Tracheal epithelial cell (primary cell): ENCODE data around the gene TAF1L. TPM values are rescaled to one million over a fixed set of nuclear protein-coding genes. Genes with fewer than 3 reads are reported as not detected.

Experiments used
- total RNA-seq: library from RNA; depleted of rRNA; stranded (reverse); fragments of >200 nt; gene quantifications from 2 replicates; pipeline ENCODE4 v1.2.1, GENCODE V29; 2014

TAF1L gene, protein sequence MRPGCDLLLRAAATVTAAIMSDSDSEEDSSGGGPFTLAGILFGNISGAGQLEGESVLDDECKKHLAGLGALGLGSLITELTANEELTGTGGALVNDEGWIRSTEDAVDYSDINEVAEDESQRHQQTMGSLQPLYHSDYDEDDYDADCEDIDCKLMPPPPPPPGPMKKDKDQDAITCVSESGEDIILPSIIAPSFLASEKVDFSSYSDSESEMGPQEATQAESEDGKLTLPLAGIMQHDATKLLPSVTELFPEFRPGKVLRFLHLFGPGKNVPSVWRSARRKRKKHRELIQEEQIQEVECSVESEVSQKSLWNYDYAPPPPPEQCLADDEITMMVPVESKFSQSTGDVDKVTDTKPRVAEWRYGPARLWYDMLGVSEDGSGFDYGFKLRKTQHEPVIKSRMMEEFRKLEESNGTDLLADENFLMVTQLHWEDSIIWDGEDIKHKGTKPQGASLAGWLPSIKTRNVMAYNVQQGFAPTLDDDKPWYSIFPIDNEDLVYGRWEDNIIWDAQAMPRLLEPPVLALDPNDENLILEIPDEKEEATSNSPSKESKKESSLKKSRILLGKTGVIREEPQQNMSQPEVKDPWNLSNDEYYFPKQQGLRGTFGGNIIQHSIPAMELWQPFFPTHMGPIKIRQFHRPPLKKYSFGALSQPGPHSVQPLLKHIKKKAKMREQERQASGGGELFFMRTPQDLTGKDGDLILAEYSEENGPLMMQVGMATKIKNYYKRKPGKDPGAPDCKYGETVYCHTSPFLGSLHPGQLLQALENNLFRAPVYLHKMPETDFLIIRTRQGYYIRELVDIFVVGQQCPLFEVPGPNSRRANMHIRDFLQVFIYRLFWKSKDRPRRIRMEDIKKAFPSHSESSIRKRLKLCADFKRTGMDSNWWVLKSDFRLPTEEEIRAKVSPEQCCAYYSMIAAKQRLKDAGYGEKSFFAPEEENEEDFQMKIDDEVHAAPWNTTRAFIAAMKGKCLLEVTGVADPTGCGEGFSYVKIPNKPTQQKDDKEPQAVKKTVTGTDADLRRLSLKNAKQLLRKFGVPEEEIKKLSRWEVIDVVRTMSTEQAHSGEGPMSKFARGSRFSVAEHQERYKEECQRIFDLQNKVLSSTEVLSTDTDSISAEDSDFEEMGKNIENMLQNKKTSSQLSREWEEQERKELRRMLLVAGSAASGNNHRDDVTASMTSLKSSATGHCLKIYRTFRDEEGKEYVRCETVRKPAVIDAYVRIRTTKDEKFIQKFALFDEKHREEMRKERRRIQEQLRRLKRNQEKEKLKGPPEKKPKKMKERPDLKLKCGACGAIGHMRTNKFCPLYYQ (N-terminal part only)
- under 0.01 TPM in 2 replicates for total RNA-seq

GRCh38 chr9:32635362-32635761 is at the start of gene TAF1L:
TSS of gene TAF1L (minus strand) at chr9:32635669. CDS start at chr9:32635579, 90 bp downstream.

Other genes with a start within 250 kb of the TAF1L start
- gene RIGI, start 109.5 kb downstream of the TAF1L start, total RNA-seq = 3.4 and 12.3 TPM in 2 replicates
- 2.2 and 3.8 TPM in 2 replicates for gene SMIM27, start 83.3 kb downstream of the TAF1L start, total RNA-seq
- gene TOPORS, start 83.1 kb downstream of the TAF1L start, total RNA-seq = 24.8 and 27.3 TPM in 2 replicates
- gene NDUFB6, start 62.5 kb downstream of the TAF1L start, total RNA-seq = 19.2 and 24.8 TPM in 2 replicates
- under 0.01 TPM in 1 of 2 replicates, not detected in the other for gene TMEM215, start 147.9 kb upstream of the TAF1L start, total RNA-seq